Adrenal gland (tissue), 19 donors: Measurements from ENCODE around the gene SLC47A1. TPM values are rescaled to one million over a fixed set of nuclear protein-coding genes. Genes with fewer than 3 reads are reported as not detected.
A peak's percentile ranks its signal among the peaks of the same experiment; 100 is the strongest.

Source experiments
- DNase-seq, 7 donors: peaks; one replicate each; pipeline ENCODE4 v3.0.0-alpha.2; 2019 to 2020
- H3K27ac ChIP-seq, 5 donors: fragments of 200-600 bp; sonication (generic) in 4 of 5; 1 replicate in 3 of 5; 2 replicates in 2 of 5; pipeline versions ENCODE4 v1.5.1 to v1.8.0; 2016 to 2020; ENCODE audit warnings: mild to moderate bottlenecking in 1 of 5
- H3K27me3 ChIP-seq: fragments of 200-600 bp; 2 replicates; pipeline ENCODE4 v1.8.0; 2021
- H3K36me3 ChIP-seq, 2 donors: fragments of 200-600 bp; replicated peaks in 1 of 2; 1 replicate in 1 of 2; 2 replicates in 1 of 2; pipeline versions ENCODE4 v1.5.1 to v1.8.0; 2018 to 2022
- H3K4me1 ChIP-seq, 2 donors: fragments of 200-600 bp; replicated peaks in 1 of 2; 1 replicate in 1 of 2; 2 replicates in 1 of 2; pipeline versions ENCODE4 v1.5.1 to v1.8.0; 2018 to 2021
- H3K4me3 ChIP-seq, 4 donors: fragments of 200-600 bp; sonication (generic) in 3 of 4; one replicate each; pipeline ENCODE4 v1.5.1; 2016 to 2018
- H3K9me3 ChIP-seq, 3 donors: fragments of 200-600 bp; sonication (generic) in 1 of 3; replicated peaks in 1 of 3; 1 replicate in 2 of 3; 2 replicates in 1 of 3; pipeline versions ENCODE4 v1.5.1 to v1.8.0; 2016 to 2021
- POLR2A ChIP-seq, 2 donors: fragments of 450-650 bp; IDR thresholded peaks; one replicate each; pipeline ENCODE4 v1.6.1; 2017; ENCODE audit warnings: antibody characterized with exemption in 2 of 2, mild to moderate bottlenecking in 2 of 2, moderate library complexity in 1 of 2
- WGBS, 4 donors: extraction: QIAGEN DNeasy Blood & Tissue Kit in 2 of 4; methylation state at CpG; one replicate each; pipeline versions ENCODE4 v1.1.5 to v1.1.7; 2013 to 2017; 5-methylcytosine and 5-hydroxymethylcytosine counted together
- intact Hi-C, 2 donors: fragments of 100-400 bp; cut with DNase I; formaldehyde crosslinking; loops; one replicate each; pipeline versions ENCODE4 v1.14.1 to v1.15.0; 2022 to 2023
- long read RNA-seq, 10 donors: library from polyadenylated mRNA in 3 of 10; unstranded in 2 of 10; stranded (forward) in 1 of 10; transcript quantifications; one replicate each; pipeline ENCODE4 v2.0.0 and lab custom pipeline, GENCODE V29; 2021 to 2026
- polyA plus RNA-seq, 3 donors: library from polyadenylated mRNA; stranded (reverse); fragments of 200-250 nt in 2 of 3; fragments of 350-450 nt in 1 of 3; fragmentation: Illumina TruSeq in 1 of 3; extraction: RNeasy Lipid Tissue Mini Kit (QIAGEN cat#74804) in 1 of 3; gene quantifications; one replicate each; pipeline ENCODE4 v1.2.3, GENCODE V29; 2013 to 2014
- total RNA-seq, 9 donors: library from RNA; depleted of rRNA in 4 of 9; stranded (reverse); fragments of >200 nt in 4 of 9; fragments of 120-200 nt in 1 of 9; fragmentation: NEBNext Ultra II Directional in 1 of 9; extraction: Animal tissue kit (Norgen Biotek cat#: 25700) in 1 of 9; gene quantifications; one replicate each; pipeline versions ENCODE4 v1.1.0 to v1.2.4, GENCODE V29; 2013 to 2023
- TF ChIP-seq, protein P1 (sequence below), 6 experiments: fragments of 450-650 bp in 4 of 6; fragments of 200-600 bp in 2 of 6; sonication (generic) in 1 of 6; IDR thresholded peaks; 1 replicate in 5 of 6; 2 replicates in 1 of 6; pipeline versions ENCODE4 v1.5.1 to v1.8.0; 2016 to 2021; ENCODE audit warnings: antibody characterized with exemption in 6 of 6, mild to moderate bottlenecking in 2 of 6, moderate library complexity in 1 of 6
- donor health status: healthy with polysubstance abuse.
- donor health status: Bipolar disorder and iron deficiency.
- donor health status: DM: yes; HTN: yes; CAD: no.
- donor health status: DM: no; HTN: no; CAD: no.
- donor health status: DM: no; HTN: no; CAD: no.
- donor health status: DM: yes; HTN: yes; CAD: no.

Gene SLC47A1, protein sequence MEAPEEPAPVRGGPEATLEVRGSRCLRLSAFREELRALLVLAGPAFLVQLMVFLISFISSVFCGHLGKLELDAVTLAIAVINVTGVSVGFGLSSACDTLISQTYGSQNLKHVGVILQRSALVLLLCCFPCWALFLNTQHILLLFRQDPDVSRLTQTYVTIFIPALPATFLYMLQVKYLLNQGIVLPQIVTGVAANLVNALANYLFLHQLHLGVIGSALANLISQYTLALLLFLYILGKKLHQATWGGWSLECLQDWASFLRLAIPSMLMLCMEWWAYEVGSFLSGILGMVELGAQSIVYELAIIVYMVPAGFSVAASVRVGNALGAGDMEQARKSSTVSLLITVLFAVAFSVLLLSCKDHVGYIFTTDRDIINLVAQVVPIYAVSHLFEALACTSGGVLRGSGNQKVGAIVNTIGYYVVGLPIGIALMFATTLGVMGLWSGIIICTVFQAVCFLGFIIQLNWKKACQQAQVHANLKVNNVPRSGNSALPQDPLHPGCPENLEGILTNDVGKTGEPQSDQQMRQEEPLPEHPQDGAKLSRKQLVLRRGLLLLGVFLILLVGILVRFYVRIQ
- total RNA-seq (100 to 1,000 TPM in 8 of 9 donors, 10 to 100 TPM in 1; 90.1 to 630 (median 182) TPM), polyA plus RNA-seq (100 to 1,000 TPM; 104 to 460 (median 150) TPM)
- long read RNA-seq, donor 1, transcript SLC47A1-201 (17 exons, 3,280 nt) = major isoform, 17 of 20 reads
- long read RNA-seq, donor 1, partial matches to known transcripts = 0 of 20 reads
- long read RNA-seq, donor 1, other reads (novel, unspliced or antisense) = 0 of 20 reads
- long read RNA-seq, donor 2, partial matches to known transcripts = 0 of 4 reads
- long read RNA-seq, donor 2, other reads (novel, unspliced or antisense) = 0 of 4 reads
- long read RNA-seq, donor 3, transcript SLC47A1-201 (17 exons, 3,280 nt) = major isoform, 9 of 9 reads
- long read RNA-seq, donor 3, partial matches to known transcripts = 0 of 9 reads
- long read RNA-seq, donor 3, other reads (novel, unspliced or antisense) = 0 of 9 reads
- long read RNA-seq, donor 4, transcript SLC47A1-201 (17 exons, 3,280 nt) = major isoform, 25 of 55 reads
- long read RNA-seq, donor 4, partial matches to known transcripts = 18 of 55 reads
- long read RNA-seq, donor 4, other reads (novel, unspliced or antisense) = 11 of 55 reads
- long read RNA-seq, donor 5, transcript SLC47A1-201 (17 exons, 3,280 nt) = major isoform, 145 of 237 reads
- long read RNA-seq, donor 5, partial matches to known transcripts = 5 of 237 reads
- long read RNA-seq, donor 5, other reads (novel, unspliced or antisense) = 86 of 237 reads
- long read RNA-seq, donor 6, transcript SLC47A1-201 (17 exons, 3,280 nt) = major isoform, 16 of 41 reads
- long read RNA-seq, donor 6, partial matches to known transcripts = 3 of 41 reads
- long read RNA-seq, donor 6, other reads (novel, unspliced or antisense) = 22 of 41 reads
- long read RNA-seq, donor 7, transcript SLC47A1-201 (17 exons, 3,280 nt) = major isoform, 8 of 65 reads
- long read RNA-seq, donor 7, partial matches to known transcripts = 57 of 65 reads
- long read RNA-seq, donor 7, other reads (novel, unspliced or antisense) = 0 of 65 reads
- long read RNA-seq, donor 8, transcript SLC47A1-201 (17 exons, 3,280 nt) = major isoform, 12 of 15 reads
- long read RNA-seq, donor 8, partial matches to known transcripts = 0 of 15 reads
- long read RNA-seq, donor 8, other reads (novel, unspliced or antisense) = 0 of 15 reads
- long read RNA-seq, donor 9, transcript SLC47A1-201 (17 exons, 3,280 nt) = major isoform, 10 of 12 reads
- long read RNA-seq, donor 9, partial matches to known transcripts = 0 of 12 reads
- long read RNA-seq, donor 9, other reads (novel, unspliced or antisense) = 0 of 12 reads
- long read RNA-seq, donor 10, transcript SLC47A1-201 (17 exons, 3,280 nt) = major isoform, 6 of 66 reads
- long read RNA-seq, donor 10, partial matches to known transcripts = 59 of 66 reads
- long read RNA-seq, donor 10, other reads (novel, unspliced or antisense) = 0 of 66 reads

DNA sequence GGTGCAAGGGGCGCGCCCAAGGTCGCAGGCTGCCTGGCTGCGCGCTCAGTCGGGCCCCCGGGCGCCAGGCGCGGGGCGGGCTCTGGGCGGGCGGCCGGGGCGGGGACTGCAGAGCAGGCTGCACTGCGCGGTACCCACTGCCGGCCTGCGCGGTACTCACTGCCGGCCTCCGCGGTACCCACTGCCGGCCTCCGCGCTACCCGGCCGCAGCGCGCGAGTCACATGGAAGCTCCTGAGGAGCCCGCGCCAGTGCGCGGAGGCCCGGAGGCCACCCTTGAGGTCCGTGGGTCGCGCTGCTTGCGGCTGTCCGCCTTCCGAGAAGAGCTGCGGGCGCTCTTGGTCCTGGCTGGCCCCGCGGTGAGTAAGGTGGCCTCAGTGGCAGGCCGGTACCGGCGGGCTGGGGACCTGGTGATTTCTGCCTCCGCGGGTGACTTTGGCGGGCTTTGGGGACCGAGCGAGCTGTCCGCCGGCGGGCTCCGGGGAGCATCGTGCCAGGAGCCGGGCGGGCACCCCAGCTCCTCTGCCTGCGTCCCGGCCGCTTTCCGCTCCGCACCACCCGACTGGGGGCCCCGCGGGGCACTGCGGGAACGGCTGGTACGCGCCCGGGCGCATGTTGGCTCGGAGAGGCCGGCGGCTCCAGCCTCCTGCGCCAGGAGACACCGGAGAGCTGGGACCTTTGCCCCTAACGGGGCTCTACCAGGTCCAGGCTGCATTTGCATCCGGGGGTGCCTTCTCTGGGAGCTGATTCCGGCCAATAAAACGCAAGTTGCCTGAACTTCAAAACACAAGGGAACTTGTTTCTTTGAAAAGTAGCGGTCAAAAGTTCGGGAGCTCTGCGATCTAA is at the start of gene SLC47A1:
TSS of gene SLC47A1 (plus strand) at position 137 of the 844 bp plus-strand sequence. CDS start at position 223, 86 bp downstream.
- Histone ChIP-seq H3K27ac (peak within 1 kb of the TSS; percentile 14 to 92 (median 89)), H3K4me3 (peak within 1 kb of the TSS; percentile 1 to 91 (median 78)), H3K36me3 (no peaks in the 10 kb centered on the region), H3K27me3 (no peaks in the 10 kb centered on the region), H3K4me1 (peaks cover 17 to 37% of the 10 kb centered on the region in 2 donors), H3K9me3 (no peaks in the 10 kb centered on the region)
- TF ChIP-seq POLR2A (IDR thresholded peaks at IDR 0.05) = peak; percentile 57 to 83
- TF ChIP-seq, protein P1, sequence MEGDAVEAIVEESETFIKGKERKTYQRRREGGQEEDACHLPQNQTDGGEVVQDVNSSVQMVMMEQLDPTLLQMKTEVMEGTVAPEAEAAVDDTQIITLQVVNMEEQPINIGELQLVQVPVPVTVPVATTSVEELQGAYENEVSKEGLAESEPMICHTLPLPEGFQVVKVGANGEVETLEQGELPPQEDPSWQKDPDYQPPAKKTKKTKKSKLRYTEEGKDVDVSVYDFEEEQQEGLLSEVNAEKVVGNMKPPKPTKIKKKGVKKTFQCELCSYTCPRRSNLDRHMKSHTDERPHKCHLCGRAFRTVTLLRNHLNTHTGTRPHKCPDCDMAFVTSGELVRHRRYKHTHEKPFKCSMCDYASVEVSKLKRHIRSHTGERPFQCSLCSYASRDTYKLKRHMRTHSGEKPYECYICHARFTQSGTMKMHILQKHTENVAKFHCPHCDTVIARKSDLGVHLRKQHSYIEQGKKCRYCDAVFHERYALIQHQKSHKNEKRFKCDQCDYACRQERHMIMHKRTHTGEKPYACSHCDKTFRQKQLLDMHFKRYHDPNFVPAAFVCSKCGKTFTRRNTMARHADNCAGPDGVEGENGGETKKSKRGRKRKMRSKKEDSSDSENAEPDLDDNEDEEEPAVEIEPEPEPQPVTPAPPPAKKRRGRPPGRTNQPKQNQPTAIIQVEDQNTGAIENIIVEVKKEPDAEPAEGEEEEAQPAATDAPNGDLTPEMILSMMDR (IDR thresholded peaks at IDR 0.05) = no peak
- peak in 5 of 7 donors; percentile 52 to 74 (median 72) for DNase-seq
- 1 to 8% (median 5%) methylated on average over 3 to 87 of the region's 87 CpGs for WGBS, 4 donors
- intact Hi-C loops = no loop called here

GRCh38 chr17:19485800-19486340 is 47.8 kb upstream of the SLC47A1 start:
- H3K36me3 ChIP-seq = no peaks in the 10 kb centered on the region
- H3K27me3 ChIP-seq = no peaks in the 10 kb centered on the region
- 67 to 90% (median 82%) methylated on average over 3 of the region's 3 CpGs for WGBS, 4 donors
- no peak for DNase-seq
- no peak overlapping the region for H3K27ac ChIP-seq
- H3K4me3 ChIP-seq = no peak overlapping the region
- H3K4me1 ChIP-seq = peaks cover 5 to 6% of the 10 kb centered on the region in 2 donors
- intact Hi-C loops = no loop called here
- no peaks in the 10 kb centered on the region for H3K9me3 ChIP-seq
- no peak for TF ChIP-seq POLR2A (IDR thresholded peaks at IDR 0.05)
- TF ChIP-seq, protein P1 (IDR thresholded peaks at IDR 0.05) = no peak
